ENCODE data around the gene OR6C2. TPM values are rescaled to one million over a fixed set of nuclear protein-coding genes. Genes with fewer than 3 reads are reported as not detected.

OR6C2 gene
- total RNA-seq, 1 donor, result not detected

GRCh38 chr12:55501601-55502000, 57.7 kb downstream of the OR6C2 start:
- no peak overlapping the region for H3K4me2 ChIP-seq (ENCODE audit: insufficient read depth, low read length)
- H4K20me1 ChIP-seq (ENCODE audit: insufficient read depth, low read length), result no peaks in the 10 kb centered on the region
- H3K4me1 ChIP-seq (ENCODE audit: insufficient read depth, low read length), result no peaks in the 10 kb centered on the region
- no peaks in the 10 kb centered on the region for H3K79me2 ChIP-seq (ENCODE audit: insufficient read depth, low read length)
- no peaks in the 10 kb centered on the region for H3K9me3 ChIP-seq (ENCODE audit: low read depth, low read length)
- no peak overlapping the region for H2AFZ ChIP-seq (ENCODE audit: low read length)
- no peak for DNase-seq (ENCODE audit: insufficient read length, low spot score, missing footprints)
- no peak overlapping the region for H3K27ac ChIP-seq (ENCODE audit: low read depth, low read length)
- H3K27me3 ChIP-seq (ENCODE audit: insufficient read depth, low read length), result no peaks in the 10 kb centered on the region
- no peaks in the 10 kb centered on the region for H3K36me3 ChIP-seq (ENCODE audit: insufficient read depth, low read length)
- H3K4me3 ChIP-seq (ENCODE audit: insufficient read depth, low read length), result no peak overlapping the region
- TF ChIP-seq CTCF (IDR thresholded peaks at IDR 0.05; ENCODE audit: extremely low read depth, low read depth, low read length), result no peak

Other genes with a start within 250 kb of the OR6C2 start
- not detected in 2 replicates for gene OR10A7, start 223.1 kb upstream of the OR6C2 start, total RNA-seq
- gene OR6C74, start 199.5 kb upstream of the OR6C2 start, total RNA-seq, result not detected in 2 replicates
- gene OR6C6, start 147.5 kb upstream of the OR6C2 start, total RNA-seq, result not detected in 2 replicates
- gene OR6C1, start 129.7 kb upstream of the OR6C2 start, total RNA-seq, result not detected in 2 replicates
- not detected in 2 replicates for gene OR6C3, start 113.3 kb upstream of the OR6C2 start, total RNA-seq
- gene OR6C75, start 81.1 kb upstream of the OR6C2 start, total RNA-seq, result not detected in 2 replicates
- not detected in 2 replicates for gene OR6C65, start 43.5 kb upstream of the OR6C2 start, total RNA-seq
- not detected in 2 replicates for gene OR6C76, start 17.8 kb upstream of the OR6C2 start, total RNA-seq
- gene OR6C70, start 26.1 kb downstream of the OR6C2 start, total RNA-seq, result not detected in 2 replicates
- gene OR6C68, start 48.3 kb downstream of the OR6C2 start, total RNA-seq, result not detected in 2 replicates
- gene OR6C4, start 105.5 kb downstream of the OR6C2 start, total RNA-seq, result not detected in 2 replicates
- not detected in 2 replicates for gene OR2AP1, start 128.4 kb downstream of the OR6C2 start, total RNA-seq
- not detected in 2 replicates for gene OR10P1, start 192.8 kb downstream of the OR6C2 start, total RNA-seq